H1 (cell line): Measurements from ENCODE around the gene EPB41L4A.
"Not testable (repeated sequence)": the region's sequence is repeated elsewhere in the genome, so short reads cannot be mapped to it uniquely, and the experiment has no call there.

Experiments
- CTCF ChIP-seq, 3 experiments: IDR thresholded peaks; 1 replicate in 2 of 3; 2 replicates in 1 of 3; pipeline versions ENCODE4 v1.5.1 to v1.6.1; 2011; ENCODE audit warnings: low read length in 3 of 3, mild to moderate bottlenecking in 3 of 3, inconsistent platforms in 2 of 3, low read depth in 1 of 3, moderate library complexity in 1 of 3; ENCODE audit not compliant: insufficient read depth in 1 of 3; ENCODE audit errors: control extremely low read depth in 1 of 3
- NANOG ChIP-seq: IDR thresholded peaks from 2 replicates; pipeline ENCODE4 v1.6.1; 2011; ENCODE audit warnings: low read length, low read depth, mild to moderate bottlenecking, inconsistent platforms; ENCODE audit not compliant: insufficient read depth, poor library complexity, severe bottlenecking
- POLR2AphosphoS5 ChIP-seq: IDR thresholded peaks from 2 replicates; pipeline ENCODE4 v1.6.1; 2011; ENCODE audit warnings: low read depth, low read length
- TF ChIP-seq, protein P1 (sequence below): IDR thresholded peaks from 2 replicates; pipeline ENCODE4 v1.6.1; 2012; ENCODE audit warnings: inconsistent platforms

DNA sequence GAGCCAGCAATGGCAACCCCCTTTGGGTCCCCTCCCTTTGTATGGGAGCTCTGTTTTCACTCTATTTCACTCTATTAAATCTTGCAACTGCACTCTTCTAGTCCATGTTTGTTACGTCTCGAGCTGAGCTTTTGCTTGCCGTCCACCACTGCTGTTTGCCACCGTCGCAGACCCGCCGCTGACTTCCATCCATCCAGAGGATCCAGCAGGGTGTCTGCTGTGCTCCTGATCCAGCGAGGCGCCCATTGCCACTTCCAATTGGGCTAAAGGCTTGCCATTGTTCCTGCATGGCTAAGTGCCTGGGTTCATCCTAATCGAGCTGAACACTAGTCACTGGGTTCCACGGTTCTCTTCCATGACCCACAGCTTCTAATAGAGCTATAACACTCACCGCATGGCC is 24.9 kb upstream of the EPB41L4A start:
- not testable (repeated sequence) for TF ChIP-seq NANOG; POLR2AphosphoS5; CTCF (IDR thresholded peaks at IDR 0.05; ENCODE audit: control extremely low read depth in 1 of 3, insufficient read depth in 1 of 3, low read depth in 1 of 3, low read length in 3 of 3)
- TF ChIP-seq, protein P1, sequence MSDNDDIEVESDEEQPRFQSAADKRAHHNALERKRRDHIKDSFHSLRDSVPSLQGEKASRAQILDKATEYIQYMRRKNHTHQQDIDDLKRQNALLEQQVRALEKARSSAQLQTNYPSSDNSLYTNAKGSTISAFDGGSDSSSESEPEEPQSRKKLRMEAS: not testable (repeated sequence)
